Testis (tissue), 2 donors: ENCODE data around the gene OR6F1.

Experiments used
- CTCF ChIP-seq, 3 experiments: fragments of 450-650 bp in 2 of 3; fragments of 200-600 bp in 1 of 3; sonication (generic) in 1 of 3; IDR thresholded peaks; one replicate each; pipeline ENCODE4 v1.5.1; 2016 to 2019; ENCODE audit warnings: antibody characterized with exemption in 3 of 3, mild to moderate bottlenecking in 2 of 3, moderate library complexity in 1 of 3
- POLR2A ChIP-seq: fragments of 450-650 bp; IDR thresholded peaks from one replicate; pipeline ENCODE4 v1.6.1; 2017; ENCODE audit warnings: antibody characterized with exemption, mild to moderate bottlenecking, moderate library complexity

GRCh38 chr1:247679639-247680038 is 36.8 kb downstream of the OR6F1 start, which contains the start of gene OR13G1:
- no peak for TF ChIP-seq CTCF (IDR thresholded peaks at IDR 0.05)
- no peak for TF ChIP-seq POLR2A
